ENCODE data around the gene PHACTR3.

GRCh38 chr20:59627298-59627697 is 23.0 kb downstream of the PHACTR3 start:
- TF ChIP-seq CTCF (IDR thresholded peaks at IDR 0.05) (no peak), POLR2A (IDR thresholded peaks at IDR 0.05) (no peak)

Measured in right lobe of liver (tissue), 4 donors.